ENCODE data around the gene RGL4.

RGL4 gene

DNA sequence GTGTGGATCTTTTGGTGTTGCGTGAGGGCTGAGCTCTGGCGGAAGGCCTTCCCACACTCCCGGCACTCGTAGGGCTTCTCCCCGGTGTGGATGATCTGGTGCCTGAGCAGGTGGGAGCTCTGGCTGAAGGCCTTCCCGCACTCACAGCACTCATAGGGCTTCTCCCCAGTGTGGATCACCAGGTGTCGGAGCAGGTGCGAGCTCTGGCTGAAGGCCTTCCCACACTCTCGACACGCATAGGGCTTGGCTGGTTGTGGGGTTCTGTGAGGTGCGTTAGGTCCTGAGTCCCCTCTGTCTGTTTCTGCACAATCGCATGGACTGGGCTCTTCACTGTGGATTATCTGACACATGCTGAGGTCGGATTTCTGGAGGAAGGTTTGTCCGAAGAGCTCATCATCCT lies 53.7 kb downstream of the RGL4 start:
- no peak for DNase-seq

DNA sequence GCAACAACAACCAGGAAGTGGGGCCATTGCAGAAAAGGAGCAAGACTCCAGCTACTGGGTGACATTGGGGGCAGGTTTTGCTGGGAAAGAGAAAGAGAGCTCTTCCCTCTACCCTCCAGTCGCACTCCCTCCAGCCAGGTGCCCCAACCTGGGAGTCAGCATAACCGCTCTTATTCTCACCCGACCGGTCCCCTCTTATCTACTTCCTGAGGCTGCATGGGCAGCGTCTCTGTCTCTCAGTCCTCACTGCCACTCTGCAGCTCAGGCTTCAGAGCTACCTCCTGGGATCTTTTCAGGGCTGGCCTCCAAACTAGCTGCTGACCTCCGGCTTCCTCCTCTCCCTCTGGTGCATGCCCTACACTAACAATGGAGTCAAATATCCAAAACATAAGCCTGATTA lies 55.0 kb downstream of the RGL4 start:
- DNase-seq: no peak
